OCI-LY3 (cell line): Measurements from ENCODE around the gene ACOT9.

Experiments used
- EZH2phosphoT487 ChIP-seq: fragments of 200-600 bp; shearing (Covaris generic); IDR thresholded peaks from 2 replicates; pipeline ENCODE4 v1.6.1; 2018; ENCODE audit warnings: antibody characterized with exemption, mixed run types, low read depth
- TF ChIP-seq, protein P1 (sequence below): fragments of 200-600, 300-600 bp; sonication (generic); IDR thresholded peaks from 2 replicates; pipeline ENCODE4 v1.5.1; 2014; ENCODE audit warnings: antibody characterized with exemption, low read length, low read depth

GRCh38 chrX:23770142-23770541, 27.1 kb upstream of the ACOT9 start:
- TF ChIP-seq, protein P1, sequence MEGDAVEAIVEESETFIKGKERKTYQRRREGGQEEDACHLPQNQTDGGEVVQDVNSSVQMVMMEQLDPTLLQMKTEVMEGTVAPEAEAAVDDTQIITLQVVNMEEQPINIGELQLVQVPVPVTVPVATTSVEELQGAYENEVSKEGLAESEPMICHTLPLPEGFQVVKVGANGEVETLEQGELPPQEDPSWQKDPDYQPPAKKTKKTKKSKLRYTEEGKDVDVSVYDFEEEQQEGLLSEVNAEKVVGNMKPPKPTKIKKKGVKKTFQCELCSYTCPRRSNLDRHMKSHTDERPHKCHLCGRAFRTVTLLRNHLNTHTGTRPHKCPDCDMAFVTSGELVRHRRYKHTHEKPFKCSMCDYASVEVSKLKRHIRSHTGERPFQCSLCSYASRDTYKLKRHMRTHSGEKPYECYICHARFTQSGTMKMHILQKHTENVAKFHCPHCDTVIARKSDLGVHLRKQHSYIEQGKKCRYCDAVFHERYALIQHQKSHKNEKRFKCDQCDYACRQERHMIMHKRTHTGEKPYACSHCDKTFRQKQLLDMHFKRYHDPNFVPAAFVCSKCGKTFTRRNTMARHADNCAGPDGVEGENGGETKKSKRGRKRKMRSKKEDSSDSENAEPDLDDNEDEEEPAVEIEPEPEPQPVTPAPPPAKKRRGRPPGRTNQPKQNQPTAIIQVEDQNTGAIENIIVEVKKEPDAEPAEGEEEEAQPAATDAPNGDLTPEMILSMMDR, result no peak
- no peak for TF ChIP-seq EZH2phosphoT487
